RWPE2 (cell line): ENCODE measurements around the gene MORN5.

Experiments
- ATAC-seq: fragments of 200-7000 bp; cut with Tn5 transposase; 3 replicates; pipeline ENCODE4 v1.9.1; 2021; ENCODE audit warnings: low read depth
- DNase-seq: peaks from one replicate; pipeline ENCODE4 v3.0.0-alpha.2; 2020; ENCODE audit warnings: low spot score
- H3K27ac ChIP-seq: fragments of 450-650 bp; 2 replicates; pipeline ENCODE4 v1.5.1; 2017; ENCODE audit warnings: mild to moderate bottlenecking; ENCODE audit not compliant: poor library complexity, severe bottlenecking
- H3K27me3 ChIP-seq: fragments of 250-450 bp; sonication (Bioruptor Pico); 2 replicates; pipeline ENCODE4 v1.5.1; 2021; ENCODE audit warnings: mild to moderate bottlenecking, moderate library complexity; ENCODE audit not compliant: insufficient read depth, poor library complexity, severe bottlenecking
- H3K36me3 ChIP-seq: fragments of 250-450 bp; sonication (Bioruptor Pico); 2 replicates; pipeline ENCODE4 v1.5.1; 2020; ENCODE audit warnings: low read depth, mild to moderate bottlenecking, moderate library complexity
- H3K4me1 ChIP-seq: fragments of 250-450 bp; sonication (Bioruptor Pico); 2 replicates; pipeline ENCODE4 v1.5.1; 2021; ENCODE audit warnings: mild to moderate bottlenecking, moderate library complexity; ENCODE audit not compliant: insufficient read depth, poor library complexity, severe bottlenecking
- H3K4me3 ChIP-seq: fragments of 250-450 bp; sonication (Bioruptor Pico); 2 replicates; pipeline ENCODE4 v1.5.1; 2021; ENCODE audit warnings: mild to moderate bottlenecking, moderate library complexity; ENCODE audit not compliant: severe bottlenecking
- H3K9me3 ChIP-seq: fragments of 250-450 bp; sonication (Bioruptor Pico); 2 replicates; pipeline ENCODE4 v1.5.1; 2021; ENCODE audit warnings: mild to moderate bottlenecking, moderate library complexity; ENCODE audit not compliant: severe bottlenecking
- TF ChIP-seq, protein P1 (sequence below): fragments of 450-650 bp; IDR thresholded peaks from one replicate; pipeline ENCODE4 v1.5.1; 2017; ENCODE audit warnings: mild to moderate bottlenecking, moderate library complexity; ENCODE audit not compliant: poor library complexity, severe bottlenecking

MORN5 gene

DNA sequence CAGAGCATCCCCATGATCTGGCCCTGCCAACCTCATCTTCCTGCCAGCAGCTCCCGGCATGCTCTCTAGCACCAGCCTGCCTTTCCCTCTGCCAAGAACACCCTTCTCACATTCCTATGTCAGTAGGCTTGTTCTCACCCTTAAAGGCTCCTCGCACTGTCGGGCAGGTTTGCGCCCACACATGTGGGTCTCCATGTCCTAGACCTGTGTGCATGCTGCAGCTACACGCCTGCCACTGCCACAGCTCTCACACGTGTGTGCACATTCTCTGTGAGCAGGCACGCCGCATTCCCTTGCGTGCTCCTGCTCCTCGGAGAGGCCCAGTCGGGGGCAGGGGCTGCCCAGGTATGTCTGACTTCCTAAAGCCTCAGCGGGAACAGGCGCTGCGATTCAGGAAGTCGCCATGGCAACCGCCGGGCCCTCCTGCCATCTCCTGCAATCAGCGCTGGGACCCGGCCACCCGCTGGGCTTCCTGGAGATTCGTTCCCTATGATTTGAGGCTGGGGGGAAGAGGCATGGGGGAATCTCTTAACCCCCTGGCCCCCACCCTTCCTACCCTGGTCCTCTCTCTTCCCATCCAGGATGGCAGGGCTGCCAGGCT is 28.2 kb upstream of the MORN5 start:
- H3K9me3 ChIP-seq = no peaks in the 10 kb centered on the region
- no peaks in the 10 kb centered on the region for H3K27me3 ChIP-seq
- H3K4me3 ChIP-seq = no peak overlapping the region
- H3K36me3 ChIP-seq = no peaks in the 10 kb centered on the region
- no peak overlapping the region for H3K27ac ChIP-seq
- ATAC-seq = no peak
- no peaks in the 10 kb centered on the region for H3K4me1 ChIP-seq
- DNase-seq = no peak
- TF ChIP-seq, protein P1, sequence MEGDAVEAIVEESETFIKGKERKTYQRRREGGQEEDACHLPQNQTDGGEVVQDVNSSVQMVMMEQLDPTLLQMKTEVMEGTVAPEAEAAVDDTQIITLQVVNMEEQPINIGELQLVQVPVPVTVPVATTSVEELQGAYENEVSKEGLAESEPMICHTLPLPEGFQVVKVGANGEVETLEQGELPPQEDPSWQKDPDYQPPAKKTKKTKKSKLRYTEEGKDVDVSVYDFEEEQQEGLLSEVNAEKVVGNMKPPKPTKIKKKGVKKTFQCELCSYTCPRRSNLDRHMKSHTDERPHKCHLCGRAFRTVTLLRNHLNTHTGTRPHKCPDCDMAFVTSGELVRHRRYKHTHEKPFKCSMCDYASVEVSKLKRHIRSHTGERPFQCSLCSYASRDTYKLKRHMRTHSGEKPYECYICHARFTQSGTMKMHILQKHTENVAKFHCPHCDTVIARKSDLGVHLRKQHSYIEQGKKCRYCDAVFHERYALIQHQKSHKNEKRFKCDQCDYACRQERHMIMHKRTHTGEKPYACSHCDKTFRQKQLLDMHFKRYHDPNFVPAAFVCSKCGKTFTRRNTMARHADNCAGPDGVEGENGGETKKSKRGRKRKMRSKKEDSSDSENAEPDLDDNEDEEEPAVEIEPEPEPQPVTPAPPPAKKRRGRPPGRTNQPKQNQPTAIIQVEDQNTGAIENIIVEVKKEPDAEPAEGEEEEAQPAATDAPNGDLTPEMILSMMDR = no peak

DNA sequence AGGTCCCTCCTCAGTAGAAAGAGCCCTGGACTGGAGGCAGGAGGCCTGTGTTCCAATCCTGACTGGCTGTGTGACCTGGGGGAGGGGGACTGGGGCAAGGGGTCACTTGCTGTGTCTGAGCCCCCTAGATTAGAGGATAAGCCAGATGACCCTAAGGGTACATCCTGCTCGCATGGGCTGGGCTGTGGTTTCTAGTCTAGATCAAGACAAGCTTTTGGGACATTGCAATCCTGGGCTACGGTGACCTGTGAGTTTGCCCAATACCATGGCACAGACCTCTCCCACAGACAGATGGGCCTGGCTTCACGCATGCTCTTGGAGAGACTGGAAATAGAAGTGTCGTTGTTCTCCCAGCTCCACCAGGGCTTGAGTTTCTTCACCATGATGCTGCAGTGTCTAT is 27.2 kb upstream of the MORN5 start:
- DNase-seq (no peak), ATAC-seq (no peak)
- TF ChIP-seq, protein P1 = no peak
- Histone ChIP-seq H3K9me3 (no peaks in the 10 kb centered on the region), H3K4me3 (no peak overlapping the region), H3K4me1 (no peaks in the 10 kb centered on the region), H3K27me3 (no peaks in the 10 kb centered on the region), H3K27ac (no peak overlapping the region), H3K36me3 (no peaks in the 10 kb centered on the region)

DNA sequence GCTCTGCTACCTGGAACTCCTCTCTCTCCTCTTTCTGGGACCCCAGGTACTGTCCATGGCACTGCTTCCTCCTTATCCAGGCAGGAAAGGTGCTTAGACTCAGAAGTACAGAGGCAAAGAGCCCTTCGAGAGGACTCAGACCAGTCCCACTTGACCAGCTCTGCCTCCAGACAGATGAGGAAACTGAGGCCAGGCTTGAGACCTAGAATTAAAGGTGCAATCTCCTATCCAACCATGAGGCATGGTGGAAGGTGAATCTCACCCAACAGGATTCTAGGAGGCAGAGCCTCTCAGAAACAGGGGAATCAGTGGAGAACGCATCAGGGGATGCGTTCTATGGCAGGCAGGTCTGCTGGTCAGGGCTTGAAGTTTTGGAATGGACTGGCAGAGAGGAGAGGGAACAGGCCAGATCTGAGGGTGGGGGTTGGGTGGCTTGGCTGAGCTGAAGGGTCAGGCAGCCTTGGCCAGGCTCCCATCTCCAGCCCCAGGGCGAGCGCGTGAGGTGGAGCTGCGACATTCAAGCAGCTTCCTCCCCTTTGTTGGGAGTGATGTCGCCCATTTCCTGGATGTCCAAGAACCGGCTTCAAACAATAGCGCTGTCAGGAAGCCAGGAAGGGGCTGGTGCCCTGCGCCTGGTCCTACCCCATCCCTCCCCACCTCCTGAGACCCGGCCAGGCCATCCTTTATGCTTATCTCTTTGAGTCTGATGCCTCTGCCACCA is 26.3 kb upstream of the MORN5 start:
- Histone ChIP-seq H3K4me1 (no peaks in the 10 kb centered on the region), H3K27me3 (no peaks in the 10 kb centered on the region), H3K4me3 (no peak overlapping the region), H3K27ac (no peak overlapping the region), H3K36me3 (no peaks in the 10 kb centered on the region), H3K9me3 (no peaks in the 10 kb centered on the region)
- TF ChIP-seq, protein P1 = no peak
- DNase-seq = no peak
- no peak for ATAC-seq

DNA sequence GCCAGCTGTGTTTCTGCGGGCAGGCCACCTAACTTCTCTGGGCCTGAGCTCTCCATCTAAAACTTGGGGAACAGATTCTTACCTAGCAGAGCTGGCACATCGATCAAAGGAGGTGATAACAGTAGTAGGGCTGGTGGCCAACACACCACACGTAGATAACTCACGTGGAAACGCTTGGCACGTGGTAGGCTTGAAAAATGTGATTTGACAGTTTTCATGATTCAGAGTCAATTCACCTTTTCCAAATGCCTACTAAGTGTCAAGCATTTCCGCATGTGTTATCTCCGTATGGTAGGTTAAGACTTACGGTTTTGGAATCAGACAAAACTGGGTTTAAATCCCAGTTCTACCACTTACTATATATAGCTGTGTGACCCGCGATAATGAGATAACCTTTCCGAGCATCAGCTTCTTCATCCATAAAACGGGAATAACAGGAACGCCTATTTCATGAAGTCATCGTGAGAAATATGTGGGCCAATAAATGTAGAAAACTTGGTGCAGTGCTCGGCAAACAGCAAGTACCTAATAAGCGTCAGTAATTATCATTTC is 25.6 kb upstream of the MORN5 start:
- no peak overlapping the region for H3K4me3 ChIP-seq
- H3K27me3 ChIP-seq = no peaks in the 10 kb centered on the region
- no peak for ATAC-seq
- DNase-seq = no peak
- TF ChIP-seq, protein P1 = no peak
- no peaks in the 10 kb centered on the region for H3K4me1 ChIP-seq
- H3K36me3 ChIP-seq = no peaks in the 10 kb centered on the region
- no peak overlapping the region for H3K27ac ChIP-seq
- H3K9me3 ChIP-seq = no peaks in the 10 kb centered on the region
